HepG2 (cell line): ENCODE measurements around the gene AQP7. TPM values are rescaled to one million over a fixed set of nuclear protein-coding genes. Genes with fewer than 3 reads are reported as not detected.

Source experiments
- ATF7 ChIP-seq, 2 experiments: fragments of 450-650 bp in 1 of 2; sonication (generic) in 1 of 2; formaldehyde crosslinking in 1 of 2; IDR thresholded peaks; 2 replicates each; pipeline versions ENCODE4 v1.4.0 to v1.6.1; 2016 to 2020; ENCODE audit warnings: antibody characterized with exemption in 1 of 2, mild to moderate bottlenecking in 1 of 2, missing genetic modification reagents in 1 of 2
- DNMT1 ChIP-seq: sonication (generic); formaldehyde crosslinking; IDR thresholded peaks from 2 replicates; pipeline ENCODE4 v1.5.1; 2020; ENCODE audit warnings: mild to moderate bottlenecking, missing genetic modification reagents
- DNMT3B ChIP-seq: conservative IDR thresholded peaks from 2 replicates; pipeline ENCODE4 v1.6.1; 2016; ENCODE audit warnings: missing biosample characterization, control low read depth
- HMG20A ChIP-seq: IDR thresholded peaks from 2 replicates; pipeline ENCODE4 v1.6.1; 2016; ENCODE audit warnings: borderline replicate concordance
- HMGA1 ChIP-seq: sonication (generic); formaldehyde crosslinking; conservative IDR thresholded peaks from 2 replicates; pipeline ENCODE4 v1.4.0; 2020; ENCODE audit warnings: missing genetic modification reagents
- HNRNPLL ChIP-seq: fragments of 200-400 bp; formaldehyde crosslinking; IDR thresholded peaks from 2 replicates; pipeline ENCODE4 v1.6.1; 2017; ENCODE audit warnings: mild to moderate bottlenecking, low read depth, low read length; ENCODE audit not compliant: poor library complexity, severe bottlenecking
- HOXA7 ChIP-seq: sonication (generic); formaldehyde crosslinking; IDR thresholded peaks from 2 replicates; pipeline ENCODE4 v1.8.1; 2022; ENCODE audit warnings: mild to moderate bottlenecking, missing genetic modification reagents, moderate library complexity
- JUN ChIP-seq: sonication (generic); formaldehyde crosslinking; IDR thresholded peaks from 2 replicates; pipeline ENCODE4 v1.4.0; 2020; ENCODE audit warnings: mild to moderate bottlenecking, missing genetic modification reagents
- KDM4B ChIP-seq: sonication (generic); formaldehyde crosslinking; IDR thresholded peaks from 2 replicates; pipeline ENCODE4 v1.4.0; 2020; ENCODE audit warnings: missing genetic modification reagents
- KMT2B ChIP-seq: IDR thresholded peaks from 2 replicates; pipeline ENCODE4 v1.6.1; 2016; ENCODE audit warnings: missing genetic modification reagents, missing compliant biosample characterization
- MAFF ChIP-seq: IDR thresholded peaks from 2 replicates; pipeline ENCODE4 v1.6.1; 2011; ENCODE audit warnings: low read depth, low read length, improper control_type of control experiment
- NCOA2 ChIP-seq: sonication (generic); formaldehyde crosslinking; IDR thresholded peaks from 2 replicates; pipeline ENCODE4 v1.8.0; 2022; ENCODE audit warnings: inconsistent platforms
- NONO ChIP-seq, 2 experiments: fragments of 450-650 bp in 1 of 2; sonication (generic) in 1 of 2; formaldehyde crosslinking in 1 of 2; IDR thresholded peaks in 1 of 2; conservative IDR thresholded peaks in 1 of 2; 2 replicates each; pipeline versions ENCODE4 v1.6.1 to v1.8.0; 2017 to 2022; ENCODE audit warnings: mild to moderate bottlenecking in 1 of 2, missing genetic modification reagents in 1 of 2, moderate library complexity in 1 of 2
- REL ChIP-seq: sonication (generic); formaldehyde crosslinking; conservative IDR thresholded peaks from 2 replicates; pipeline ENCODE4 v1.8.0; 2022; ENCODE audit warnings: mild to moderate bottlenecking, missing genetic modification reagents, moderate library complexity
- SAFB2 ChIP-seq: sonication (generic); formaldehyde crosslinking; IDR thresholded peaks from 2 replicates; pipeline ENCODE4 v1.5.1; 2020; ENCODE audit warnings: missing genetic modification reagents, low read depth, mild to moderate bottlenecking, borderline replicate concordance
- TCF12 ChIP-seq, 2 experiments: fragments of 450-650 bp in 1 of 2; sonication (generic) in 1 of 2; formaldehyde crosslinking in 1 of 2; IDR thresholded peaks; 2 replicates each; pipeline versions ENCODE4 v1.6.1 to v1.8.0; 2017 to 2022; ENCODE audit warnings: antibody characterized with exemption in 1 of 2, mild to moderate bottlenecking in 1 of 2, missing genetic modification reagents in 1 of 2, moderate library complexity in 1 of 2
- ZNF17 ChIP-seq: sonication (generic); formaldehyde crosslinking; IDR thresholded peaks from 2 replicates; pipeline ENCODE4 v1.5.0; 2020; ENCODE audit warnings: mild to moderate bottlenecking, missing genetic modification reagents
- ZNF207 ChIP-seq: fragments of 450-650 bp; IDR thresholded peaks from 2 replicates; pipeline ENCODE4 v1.6.1; 2016; ENCODE audit warnings: antibody characterized with exemption, borderline replicate concordance
- ZNF292 ChIP-seq: sonication (generic); formaldehyde crosslinking; IDR thresholded peaks from 2 replicates; pipeline ENCODE4 v1.8.1; 2022; ENCODE audit warnings: mild to moderate bottlenecking, low read depth, missing genetic modification reagents, borderline replicate concordance
- ZNF567 ChIP-seq: sonication (generic); formaldehyde crosslinking; IDR thresholded peaks from 2 replicates; pipeline ENCODE4 v1.8.1; 2023; ENCODE audit warnings: mild to moderate bottlenecking, missing genetic modification reagents, borderline replicate concordance
- polyA plus RNA-seq, 8 experiments: library from polyadenylated mRNA; depleted of rRNA in 3 of 8; stranded (reverse) in 7 of 8; unstranded in 1 of 8; fragments of >200 nt; fragmentation: Illumina TruSeq in 4 of 8; extraction: Trizol in 4 of 8; gene quantifications; 2 replicates each; pipeline versions ENCODE4 v1.2.1 to v1.2.3, GENCODE V29; 2011 to 2016; ENCODE audit warnings: low read depth in 4 of 8, missing spikeins in 1 of 8, mixed read lengths in 1 of 8; ENCODE audit not compliant: insufficient read depth in 1 of 8
- total RNA-seq, 5 experiments: library from RNA; depleted of rRNA; stranded (reverse); fragments of >200 nt; fragmentation: Illumina TruSeq; extraction: Trizol; gene quantifications; 2 replicates each; pipeline ENCODE4 v1.2.3, GENCODE V29; 2016; ENCODE audit warnings: low read depth in 1 of 5
- TF ChIP-seq, protein P1 (sequence below): IDR thresholded peaks from 2 replicates; pipeline ENCODE4 v1.6.1; 2016; ENCODE audit warnings: low read depth, control low read depth
- TF ChIP-seq, protein P2 (sequence below): sonication (generic); formaldehyde crosslinking; IDR thresholded peaks from 2 replicates; pipeline ENCODE4 v1.8.1; 2023; ENCODE audit warnings: mild to moderate bottlenecking, missing genetic modification reagents
- TF ChIP-seq, protein P3 (sequence below): sonication (generic); formaldehyde crosslinking; IDR thresholded peaks from 2 replicates; pipeline ENCODE4 v1.5.1; 2020; ENCODE audit warnings: missing genetic modification reagents, mild to moderate bottlenecking, borderline replicate concordance
- TF ChIP-seq, protein P4 (sequence below): IDR thresholded peaks from 2 replicates; pipeline ENCODE4 v1.6.1; 2016

The AQP7 gene
- total and polyA plus RNA-seq, 2 of the 13 experiments (the other 11 are each of a cell fraction or from before 2014, with no cell fraction given), result 1.9 to 2.1 TPM

DNA sequence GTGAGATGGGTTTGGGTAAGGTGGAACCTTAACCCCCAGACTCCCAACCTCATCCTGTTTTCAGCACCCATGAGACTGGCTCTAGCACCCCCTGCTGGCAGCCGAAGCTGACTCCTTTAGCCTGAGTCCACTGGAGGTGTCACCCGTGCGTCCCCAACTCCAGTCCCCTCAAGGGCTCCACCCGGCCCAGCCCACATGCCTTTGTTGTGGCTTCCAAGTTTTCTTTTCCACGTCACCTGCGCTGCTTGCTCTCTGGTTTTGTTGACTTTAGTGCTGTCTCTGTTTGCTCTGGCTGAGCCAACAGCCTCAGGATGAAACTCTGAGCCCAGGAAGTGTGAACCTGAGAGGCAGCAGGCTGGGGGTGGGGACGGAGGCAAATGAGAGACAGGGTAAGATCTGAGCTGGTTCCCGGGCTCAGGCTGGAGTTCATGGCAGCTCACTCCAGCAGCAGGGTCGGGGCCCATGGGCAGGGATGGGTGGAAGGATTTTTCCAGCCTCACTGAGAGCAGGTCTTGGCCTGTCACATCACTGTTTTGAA lies 13.2 kb upstream of the AQP7 start (continued):
- peak; percentile 70 for TF ChIP-seq HNRNPLL
- no peak for TF ChIP-seq MAFF
- TF ChIP-seq NCOA2 (CRISPR knock-in tag), result peak; percentile 96
- peak; percentile 86 for TF ChIP-seq JUN
- TF ChIP-seq ZNF207, result no peak
- TF ChIP-seq KMT2B (CRISPR knock-in tag), result 0 out of 2 replicates have a peak, but pooled peaks have one; percentile 44
- TF ChIP-seq HOXA7 (CRISPR knock-in tag), result no peak
- TF ChIP-seq, protein P1, sequence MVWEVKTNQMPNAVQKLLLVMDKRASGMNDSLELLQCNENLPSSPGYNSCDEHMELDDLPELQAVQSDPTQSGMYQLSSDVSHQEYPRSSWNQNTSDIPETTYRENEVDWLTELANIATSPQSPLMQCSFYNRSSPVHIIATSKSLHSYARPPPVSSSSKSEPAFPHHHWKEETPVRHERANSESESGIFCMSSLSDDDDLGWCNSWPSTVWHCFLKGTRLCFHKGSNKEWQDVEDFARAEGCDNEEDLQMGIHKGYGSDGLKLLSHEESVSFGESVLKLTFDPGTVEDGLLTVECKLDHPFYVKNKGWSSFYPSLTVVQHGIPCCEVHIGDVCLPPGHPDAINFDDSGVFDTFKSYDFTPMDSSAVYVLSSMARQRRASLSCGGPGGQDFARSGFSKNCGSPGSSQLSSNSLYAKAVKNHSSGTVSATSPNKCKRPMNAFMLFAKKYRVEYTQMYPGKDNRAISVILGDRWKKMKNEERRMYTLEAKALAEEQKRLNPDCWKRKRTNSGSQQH, result peak; percentile 87
- peak; percentile 29; the same call in 1 of the 2 replicates for TF ChIP-seq SAFB2 (CRISPR knock-in tag)
- TF ChIP-seq, protein P2, sequence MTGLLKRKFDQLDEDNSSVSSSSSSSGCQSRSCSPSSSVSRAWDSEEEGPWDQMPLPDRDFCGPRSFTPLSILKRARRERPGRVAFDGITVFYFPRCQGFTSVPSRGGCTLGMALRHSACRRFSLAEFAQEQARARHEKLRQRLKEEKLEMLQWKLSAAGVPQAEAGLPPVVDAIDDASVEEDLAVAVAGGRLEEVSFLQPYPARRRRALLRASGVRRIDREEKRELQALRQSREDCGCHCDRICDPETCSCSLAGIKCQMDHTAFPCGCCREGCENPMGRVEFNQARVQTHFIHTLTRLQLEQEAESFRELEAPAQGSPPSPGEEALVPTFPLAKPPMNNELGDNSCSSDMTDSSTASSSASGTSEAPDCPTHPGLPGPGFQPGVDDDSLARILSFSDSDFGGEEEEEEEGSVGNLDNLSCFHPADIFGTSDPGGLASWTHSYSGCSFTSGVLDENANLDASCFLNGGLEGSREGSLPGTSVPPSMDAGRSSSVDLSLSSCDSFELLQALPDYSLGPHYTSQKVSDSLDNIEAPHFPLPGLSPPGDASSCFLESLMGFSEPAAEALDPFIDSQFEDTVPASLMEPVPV (CRISPR knock-in tag), result peak; percentile 41; the same call in 1 of the 2 replicates
- TF ChIP-seq ZNF17 (CRISPR knock-in tag), result no peak
- TF ChIP-seq ZNF567 (CRISPR knock-in tag), result 0 out of 2 replicates have a peak, but pooled peaks have one; percentile 40
- peak; percentile 97 for TF ChIP-seq KDM4B (CRISPR knock-in tag)
- TF ChIP-seq DNMT1 (CRISPR knock-in tag), result no peak; the same call in 1 of the 2 replicates
- peak; percentile 99 for TF ChIP-seq HMG20A (CRISPR knock-in tag)
- TF ChIP-seq, protein P3, sequence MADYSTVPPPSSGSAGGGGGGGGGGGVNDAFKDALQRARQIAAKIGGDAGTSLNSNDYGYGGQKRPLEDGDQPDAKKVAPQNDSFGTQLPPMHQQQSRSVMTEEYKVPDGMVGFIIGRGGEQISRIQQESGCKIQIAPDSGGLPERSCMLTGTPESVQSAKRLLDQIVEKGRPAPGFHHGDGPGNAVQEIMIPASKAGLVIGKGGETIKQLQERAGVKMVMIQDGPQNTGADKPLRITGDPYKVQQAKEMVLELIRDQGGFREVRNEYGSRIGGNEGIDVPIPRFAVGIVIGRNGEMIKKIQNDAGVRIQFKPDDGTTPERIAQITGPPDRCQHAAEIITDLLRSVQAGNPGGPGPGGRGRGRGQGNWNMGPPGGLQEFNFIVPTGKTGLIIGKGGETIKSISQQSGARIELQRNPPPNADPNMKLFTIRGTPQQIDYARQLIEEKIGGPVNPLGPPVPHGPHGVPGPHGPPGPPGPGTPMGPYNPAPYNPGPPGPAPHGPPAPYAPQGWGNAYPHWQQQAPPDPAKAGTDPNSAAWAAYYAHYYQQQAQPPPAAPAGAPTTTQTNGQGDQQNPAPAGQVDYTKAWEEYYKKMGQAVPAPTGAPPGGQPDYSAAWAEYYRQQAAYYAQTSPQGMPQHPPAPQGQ (CRISPR knock-in tag), result peak; percentile 57; the same call in 1 of the 2 replicates
- peak; percentile 75; the same call in 1 of the 2 replicates for TF ChIP-seq ZNF292 (CRISPR knock-in tag)
- TF ChIP-seq, protein P4, sequence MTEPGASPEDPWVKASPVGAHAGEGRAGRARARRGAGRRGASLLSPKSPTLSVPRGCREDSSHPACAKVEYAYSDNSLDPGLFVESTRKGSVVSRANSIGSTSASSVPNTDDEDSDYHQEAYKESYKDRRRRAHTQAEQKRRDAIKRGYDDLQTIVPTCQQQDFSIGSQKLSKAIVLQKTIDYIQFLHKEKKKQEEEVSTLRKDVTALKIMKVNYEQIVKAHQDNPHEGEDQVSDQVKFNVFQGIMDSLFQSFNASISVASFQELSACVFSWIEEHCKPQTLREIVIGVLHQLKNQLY (CRISPR knock-in tag), result peak; percentile 96
- no peak for TF ChIP-seq TCF12 (IDR thresholded peaks at IDR 0.05)
- peak; percentile 95 for TF ChIP-seq TCF12 (CRISPR knock-in tag; IDR thresholded peaks at IDR 0.05)
- no peak for TF ChIP-seq HMGA1 (CRISPR knock-in tag)
- TF ChIP-seq REL (CRISPR knock-in tag), result peak; percentile 87; the same call in 1 of the 2 replicates
- peak; percentile 43; the same call in 1 of the 2 replicates for TF ChIP-seq ATF7 (IDR thresholded peaks at IDR 0.05)
- TF ChIP-seq ATF7 (CRISPR knock-in tag; IDR thresholded peaks at IDR 0.05), result peak; percentile 87
- no peak for TF ChIP-seq NONO (IDR thresholded peaks at IDR 0.05)
- TF ChIP-seq NONO (CRISPR knock-in tag; conservative IDR thresholded peaks at IDR 0.05), result peak; percentile 100
- peak; percentile 97 for TF ChIP-seq DNMT3B
